Measurements from ENCODE around the gene SYTL3.

DNA sequence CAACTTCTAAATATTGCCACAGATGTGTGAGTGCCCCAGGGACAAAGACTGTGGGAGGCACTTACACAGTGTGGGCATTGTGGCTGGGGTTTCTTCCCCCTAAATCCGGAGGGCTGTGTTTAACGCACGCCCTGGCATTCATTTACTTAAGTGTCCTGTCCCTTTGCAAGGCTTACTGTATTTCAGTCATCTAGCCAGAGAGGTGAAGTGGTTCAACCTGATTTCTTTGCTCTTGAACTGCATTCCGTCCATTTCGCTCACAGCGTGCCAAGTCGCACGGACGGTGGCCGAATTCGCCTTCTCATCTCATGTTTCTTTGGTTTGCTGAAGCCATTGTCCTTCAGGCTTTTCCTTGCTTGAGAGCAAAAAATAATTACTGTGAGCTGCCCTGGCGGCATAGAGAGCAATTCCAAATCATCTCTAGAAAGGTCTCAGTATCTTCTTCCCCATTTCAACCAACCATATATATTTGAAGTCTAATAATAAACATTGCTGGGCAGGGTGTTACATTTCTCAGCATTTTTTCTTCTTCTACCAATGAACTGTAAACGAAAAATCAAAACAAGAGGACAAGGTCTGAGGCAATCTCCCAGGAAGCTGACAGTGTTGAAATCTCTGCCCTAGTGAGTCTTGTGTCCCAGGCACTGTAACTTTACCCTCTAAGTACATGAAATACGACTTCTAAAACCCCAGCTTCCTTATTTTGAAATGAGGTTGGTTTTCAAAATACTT lies 16.9 kb downstream of the SYTL3 start:
- TF ChIP-seq POLR2A (IDR thresholded peaks at IDR 0.05; ENCODE audit: low read length): no peak
- no peak for TF ChIP-seq GATA1 (IDR thresholded peaks at IDR 0.05; ENCODE audit: low read depth, low read length)
